SK-N-SH treated with all-trans-retinoic acid at 6 μM for 48 hours (cell line): ENCODE data around the gene HDAC4.

Experiments
- BACH2 ChIP-seq: fragments of 250-450 bp; sonication (Bioruptor Pico); IDR thresholded peaks from 2 replicates; pipeline ENCODE4 v1.9.0; 2021; ENCODE audit warnings: mild to moderate bottlenecking, borderline replicate concordance
- CREB5 ChIP-seq: fragments of 250-450 bp; sonication (Bioruptor Pico); IDR thresholded peaks from 2 replicates; pipeline ENCODE4 v1.5.1; 2020; ENCODE audit warnings: low read depth, mild to moderate bottlenecking, moderate library complexity
- CSDC2 ChIP-seq: fragments of 250-450 bp; sonication (Bioruptor Pico); IDR thresholded peaks from 2 replicates; pipeline ENCODE4 v1.5.0; 2020; ENCODE audit warnings: mild to moderate bottlenecking, moderate library complexity
- GLIS3 ChIP-seq: fragments of 250-450 bp; sonication (Bioruptor Pico); IDR thresholded peaks from 2 replicates; pipeline ENCODE4 v1.5.0; 2020; ENCODE audit warnings: mild to moderate bottlenecking, moderate library complexity
- PATZ1 ChIP-seq: fragments of 250-450 bp; sonication (Bioruptor Pico); IDR thresholded peaks from 2 replicates; pipeline ENCODE4 v1.8.0; 2020; ENCODE audit warnings: mild to moderate bottlenecking, moderate library complexity, borderline replicate concordance
- ZC3H10 ChIP-seq: fragments of 250-450 bp; sonication (Bioruptor Pico); IDR thresholded peaks from 2 replicates; pipeline ENCODE4 v1.5.1; 2021; ENCODE audit warnings: mild to moderate bottlenecking, moderate library complexity
- ZFP30 ChIP-seq: fragments of 450-650 bp; formaldehyde crosslinking; IDR thresholded peaks from 2 replicates; pipeline ENCODE4 v1.5.0; 2022; ENCODE audit warnings: mild to moderate bottlenecking, moderate library complexity

GRCh38 chr2:239037559-239037910, 363.3 kb downstream of the HDAC4 start:
- TF ChIP-seq ZC3H10 (CRISPR knock-in tag) (no peak), ZFP30 (CRISPR knock-in tag) (no peak), BACH2 (CRISPR knock-in tag) (no peak), CSDC2 (no peak), PATZ1 (CRISPR knock-in tag) (no peak), GLIS3 (no peak), CREB5 (no peak)
